Thyroid gland (tissue), 4 donors: ENCODE measurements around the gene LMBRD1. TPM values are rescaled to one million over a fixed set of nuclear protein-coding genes. Genes with fewer than 3 reads are reported as not detected.

Source experiments
- DNase-seq, 2 donors: peaks; one replicate each; pipeline ENCODE4 v3.0.0-alpha.2; 2019
- H3K27ac ChIP-seq, 3 donors: fragments of 200-600 bp; sonication (generic); 1 replicate in 2 of 3; 2 replicates in 1 of 3; pipeline ENCODE4 v1.5.1; 2016 to 2019; ENCODE audit warnings: mild to moderate bottlenecking in 1 of 3, moderate library complexity in 1 of 3
- H3K27me3 ChIP-seq: fragments of 200-600 bp; sonication (generic); one replicate; pipeline ENCODE4 v1.5.1; 2019
- H3K36me3 ChIP-seq, 2 donors: fragments of 200-600 bp; sonication (generic); one replicate each; pipeline ENCODE4 v1.5.1; 2016 to 2019
- H3K4me1 ChIP-seq, 2 donors: fragments of 200-600 bp; sonication (generic); one replicate each; pipeline ENCODE4 v1.5.1; 2017 to 2019
- H3K4me3 ChIP-seq, 3 donors: fragments of 200-600 bp; sonication (generic); replicated peaks in 1 of 3; 1 replicate in 2 of 3; 2 replicates in 1 of 3; pipeline ENCODE4 v1.5.1; 2016; ENCODE audit warnings: mild to moderate bottlenecking in 1 of 3
- H3K9me3 ChIP-seq: fragments of 200-600 bp; sonication (generic); one replicate; pipeline ENCODE4 v1.5.1; 2017
- POLR2A ChIP-seq, 2 donors: fragments of 450-650 bp; IDR thresholded peaks; one replicate each; pipeline ENCODE4 v1.6.1; 2017; ENCODE audit warnings: antibody characterized with exemption in 2 of 2, mild to moderate bottlenecking in 2 of 2, moderate library complexity in 1 of 2
- WGBS, 2 donors: methylation state at CpG; one replicate each; pipeline ENCODE4 v1.1.5; 2017; 5-methylcytosine and 5-hydroxymethylcytosine counted together
- intact Hi-C: fragments of 100-400 bp; cut with DNase I; formaldehyde crosslinking; loops from one replicate; pipeline ENCODE4 v1.15.1; 2023
- total RNA-seq, 4 donors: library from RNA; depleted of rRNA; stranded (reverse); fragments of >200 nt; gene quantifications; one replicate each; pipeline ENCODE4 v1.2.3, GENCODE V29; 2016
- TF ChIP-seq, protein P1 (sequence below), 6 experiments: fragments of 200-600 bp in 3 of 6; fragments of 450-650 bp in 3 of 6; sonication (generic) in 3 of 6; IDR thresholded peaks; one replicate each; pipeline ENCODE4 v1.5.1; 2016 to 2019; ENCODE audit warnings: antibody characterized with exemption in 6 of 6, mild to moderate bottlenecking in 2 of 6, inconsistent platforms in 1 of 6, moderate library complexity in 1 of 6

Gene LMBRD1
- total RNA-seq, 4 donors from 2014 or later: 113 to 140 (median 124) TPM

DNA sequence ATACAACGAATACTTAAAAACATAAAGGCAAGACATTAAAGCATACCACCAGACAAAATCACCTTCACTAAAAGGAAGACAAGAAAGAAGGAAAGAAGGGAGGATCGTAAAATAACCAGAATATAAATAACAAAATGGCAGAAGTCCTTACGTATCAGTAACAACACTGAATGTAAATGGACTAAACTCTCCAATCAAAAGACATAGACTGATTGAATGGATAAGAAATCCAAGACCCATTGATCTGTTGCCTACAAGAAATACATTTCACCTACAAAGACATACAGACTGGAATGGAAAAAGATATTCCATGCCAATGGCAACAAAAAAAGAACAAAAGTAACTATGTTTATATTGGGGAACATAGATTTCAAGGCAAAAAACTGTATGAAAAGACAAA, 74.1 kb downstream of the LMBRD1 start:
- intact Hi-C loops: no loop called here

DNA sequence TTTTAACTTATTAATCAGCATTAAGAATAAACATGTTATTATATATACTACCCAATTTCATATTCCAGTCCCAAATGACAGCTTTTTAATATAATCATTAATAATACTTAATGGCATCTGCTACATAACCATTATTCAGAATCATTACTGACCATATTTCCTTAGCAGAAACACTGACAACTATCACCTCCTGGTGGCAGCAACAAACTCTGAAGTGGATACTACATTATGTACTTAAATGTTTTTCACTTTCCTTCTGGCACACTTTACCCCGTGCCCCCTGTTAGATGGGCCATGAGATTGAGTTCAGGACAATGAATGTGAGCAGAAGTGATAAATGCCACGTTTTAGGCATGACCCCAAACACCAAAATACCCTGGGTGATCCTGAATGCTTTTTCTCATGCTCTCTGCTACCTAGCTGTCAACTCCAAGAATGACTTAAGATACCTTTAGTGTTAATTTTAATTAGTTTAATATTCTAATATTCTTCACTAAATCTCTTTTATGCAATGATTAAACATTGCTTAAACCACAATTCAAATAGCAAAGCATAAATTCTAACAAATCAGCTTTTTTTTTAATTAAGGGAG, 77.1 kb downstream of the LMBRD1 start:
- intact Hi-C loops: no loop called here
- WGBS, 2 donors: 36 to 48% methylated on average over 2 of the region's 2 CpGs
- Histone ChIP-seq H3K36me3 (peaks cover 5 to 8% of the 10 kb centered on the region in 2 donors), H3K4me1 (no peaks in the 10 kb centered on the region), H3K27ac (no peak overlapping the region), H3K4me3 (no peak overlapping the region), H3K27me3 (no peaks in the 10 kb centered on the region), H3K9me3 (no peaks in the 10 kb centered on the region)
- DNase-seq: no peak
- TF ChIP-seq, protein P1, sequence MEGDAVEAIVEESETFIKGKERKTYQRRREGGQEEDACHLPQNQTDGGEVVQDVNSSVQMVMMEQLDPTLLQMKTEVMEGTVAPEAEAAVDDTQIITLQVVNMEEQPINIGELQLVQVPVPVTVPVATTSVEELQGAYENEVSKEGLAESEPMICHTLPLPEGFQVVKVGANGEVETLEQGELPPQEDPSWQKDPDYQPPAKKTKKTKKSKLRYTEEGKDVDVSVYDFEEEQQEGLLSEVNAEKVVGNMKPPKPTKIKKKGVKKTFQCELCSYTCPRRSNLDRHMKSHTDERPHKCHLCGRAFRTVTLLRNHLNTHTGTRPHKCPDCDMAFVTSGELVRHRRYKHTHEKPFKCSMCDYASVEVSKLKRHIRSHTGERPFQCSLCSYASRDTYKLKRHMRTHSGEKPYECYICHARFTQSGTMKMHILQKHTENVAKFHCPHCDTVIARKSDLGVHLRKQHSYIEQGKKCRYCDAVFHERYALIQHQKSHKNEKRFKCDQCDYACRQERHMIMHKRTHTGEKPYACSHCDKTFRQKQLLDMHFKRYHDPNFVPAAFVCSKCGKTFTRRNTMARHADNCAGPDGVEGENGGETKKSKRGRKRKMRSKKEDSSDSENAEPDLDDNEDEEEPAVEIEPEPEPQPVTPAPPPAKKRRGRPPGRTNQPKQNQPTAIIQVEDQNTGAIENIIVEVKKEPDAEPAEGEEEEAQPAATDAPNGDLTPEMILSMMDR (IDR thresholded peaks at IDR 0.05): peak in 2 of 6 experiments; percentile 8 to 15
- TF ChIP-seq POLR2A (IDR thresholded peaks at IDR 0.05): no peak

More for the DNA sequence above, 74.1 kb downstream of the LMBRD1 start:
- peaks cover 5 to 8% of the 10 kb centered on the region in 2 donors for H3K36me3 ChIP-seq
- no peak overlapping the region for H3K27ac ChIP-seq
- no peaks in the 10 kb centered on the region for H3K9me3 ChIP-seq
- TF ChIP-seq, protein P1 (IDR thresholded peaks at IDR 0.05): no peak
- no peak for TF ChIP-seq POLR2A (IDR thresholded peaks at IDR 0.05)
- WGBS, 2 donors: 95 to 97% methylated on average over 3 of the region's 3 CpGs
- H3K27me3 ChIP-seq: no peaks in the 10 kb centered on the region
- no peaks in the 10 kb centered on the region for H3K4me1 ChIP-seq
- no peak overlapping the region for H3K4me3 ChIP-seq
- DNase-seq: no peak

- intact Hi-C loops: no loop called here
- Histone ChIP-seq H3K9me3 (no peaks in the 10 kb centered on the region), H3K27me3 (no peaks in the 10 kb centered on the region), H3K36me3 (no peaks in the 10 kb centered on the region), H3K4me3 (no peak overlapping the region), H3K27ac (no peak overlapping the region), H3K4me1 (no peaks in the 10 kb centered on the region)
- WGBS, 2 donors: 88 to 89% methylated on average over 1 of the region's 1 CpG
- no peak for DNase-seq
- TF ChIP-seq, protein P1 (IDR thresholded peaks at IDR 0.05): no peak
- no peak for TF ChIP-seq POLR2A (IDR thresholded peaks at IDR 0.05)
Measured at GRCh38 chr6:69706724-69707123, 90.1 kb downstream of the LMBRD1 start.

DNA sequence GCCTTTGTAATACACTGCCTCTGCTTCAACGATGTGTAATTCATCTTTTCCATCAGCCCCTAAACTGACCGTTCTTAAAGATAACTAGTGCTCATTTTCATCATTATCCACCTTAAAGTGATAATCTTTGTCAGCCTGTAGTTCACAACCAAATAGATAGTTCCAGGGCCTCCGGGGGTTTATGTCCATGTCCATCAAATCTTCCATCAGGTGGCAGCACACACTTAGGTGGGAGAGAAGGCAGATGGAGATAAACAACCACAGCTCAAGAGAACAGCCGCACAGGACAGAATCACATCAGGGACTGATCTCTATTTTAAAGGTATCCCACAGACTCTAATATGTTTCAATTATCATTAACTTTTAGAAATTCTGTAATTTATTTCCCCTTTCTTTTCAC, 90.9 kb downstream of the LMBRD1 start:
- intact Hi-C loops: no loop called here
- H3K36me3 ChIP-seq: no peaks in the 10 kb centered on the region
- no peak for DNase-seq
- H3K27me3 ChIP-seq: no peaks in the 10 kb centered on the region
- H3K4me3 ChIP-seq: no peak overlapping the region
- 91 to 92% methylated on average over 4 of the region's 4 CpGs for WGBS, 2 donors
- H3K4me1 ChIP-seq: no peaks in the 10 kb centered on the region
- no peaks in the 10 kb centered on the region for H3K9me3 ChIP-seq
- TF ChIP-seq POLR2A (IDR thresholded peaks at IDR 0.05): no peak
- no peak overlapping the region for H3K27ac ChIP-seq

- H3K4me3 ChIP-seq: no peak overlapping the region
- TF ChIP-seq POLR2A (IDR thresholded peaks at IDR 0.05): no peak
- TF ChIP-seq, protein P1 (IDR thresholded peaks at IDR 0.05): no peak
- H3K27ac ChIP-seq: no peak overlapping the region
- H3K4me1 ChIP-seq: no peaks in the 10 kb centered on the region
- H3K9me3 ChIP-seq: no peaks in the 10 kb centered on the region
- WGBS, 2 donors: 80 to 90% methylated on average over 1 of the region's 1 CpG
- no peak for DNase-seq
- H3K27me3 ChIP-seq: no peaks in the 10 kb centered on the region
- intact Hi-C loops: no loop called here
- H3K36me3 ChIP-seq: no peaks in the 10 kb centered on the region
Measured at GRCh38 chr6:69704916-69705315, 91.9 kb downstream of the LMBRD1 start.
